Stimulated activated CD4-positive, alpha-beta T cell treated with anti-CD3 and anti-CD28 coated beads, Interleukin-2, amount 100 ng/mL, for 48 hours (primary cell): ENCODE measurements around the gene PRRT3.
"Not testable (repeated sequence)": the region's sequence is repeated elsewhere in the genome, so short reads cannot be mapped to it uniquely, and the experiment has no call there.

Experiments
- DNase-seq, 2 donors: peaks; one replicate each; pipeline ENCODE4 v3.0.0-alpha.2; 2020

PRRT3 gene

DNA sequence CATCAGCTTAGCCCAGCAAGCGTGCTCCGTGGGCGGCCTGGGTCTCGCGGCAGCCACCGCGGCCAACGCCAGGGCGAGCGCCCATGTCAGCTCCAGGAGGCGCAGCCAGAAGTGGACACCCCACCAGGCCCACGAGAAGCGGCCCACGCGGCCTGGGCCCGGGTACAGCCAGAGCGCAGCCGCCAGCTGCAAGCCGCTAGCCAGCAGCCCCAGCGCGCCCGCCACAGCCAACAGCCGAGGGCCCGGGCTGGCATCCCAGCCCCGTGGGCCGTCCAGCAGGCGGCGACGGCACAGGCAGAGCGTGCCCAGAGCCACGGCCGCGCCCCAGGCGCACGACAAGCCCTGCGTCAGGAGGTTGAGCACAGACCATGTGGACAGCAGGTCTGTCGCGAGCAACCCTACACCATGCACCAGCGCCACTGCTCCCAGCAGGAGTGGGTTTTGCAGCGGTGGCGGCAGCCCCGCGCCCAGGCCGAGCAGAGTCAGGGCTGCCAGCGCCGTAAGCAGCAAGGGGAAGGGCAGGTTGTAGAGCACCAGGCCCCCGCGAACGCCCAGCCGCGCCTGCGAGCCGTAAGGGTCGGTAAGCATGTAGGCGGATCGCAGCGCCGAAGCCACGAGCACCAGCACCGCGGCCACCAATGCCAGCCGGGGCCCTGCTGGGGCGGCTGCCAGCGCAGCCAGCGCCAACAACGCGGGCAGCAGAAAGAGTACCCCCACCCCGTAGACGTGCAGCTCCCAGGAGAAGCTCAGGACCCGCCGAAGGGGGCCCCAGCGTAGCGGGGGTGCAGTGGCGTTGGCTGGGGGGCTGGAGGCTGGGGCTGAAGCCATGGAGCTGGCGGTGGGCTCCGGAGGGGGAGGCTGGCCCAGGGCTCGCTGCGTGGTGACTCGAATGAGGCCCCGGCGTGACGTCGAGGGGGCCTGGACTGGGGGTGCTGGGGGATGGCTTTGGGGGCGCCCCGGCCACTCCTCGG is 4.9 kb downstream of the PRRT3 start:
- DNase-seq, result no peak

DNA sequence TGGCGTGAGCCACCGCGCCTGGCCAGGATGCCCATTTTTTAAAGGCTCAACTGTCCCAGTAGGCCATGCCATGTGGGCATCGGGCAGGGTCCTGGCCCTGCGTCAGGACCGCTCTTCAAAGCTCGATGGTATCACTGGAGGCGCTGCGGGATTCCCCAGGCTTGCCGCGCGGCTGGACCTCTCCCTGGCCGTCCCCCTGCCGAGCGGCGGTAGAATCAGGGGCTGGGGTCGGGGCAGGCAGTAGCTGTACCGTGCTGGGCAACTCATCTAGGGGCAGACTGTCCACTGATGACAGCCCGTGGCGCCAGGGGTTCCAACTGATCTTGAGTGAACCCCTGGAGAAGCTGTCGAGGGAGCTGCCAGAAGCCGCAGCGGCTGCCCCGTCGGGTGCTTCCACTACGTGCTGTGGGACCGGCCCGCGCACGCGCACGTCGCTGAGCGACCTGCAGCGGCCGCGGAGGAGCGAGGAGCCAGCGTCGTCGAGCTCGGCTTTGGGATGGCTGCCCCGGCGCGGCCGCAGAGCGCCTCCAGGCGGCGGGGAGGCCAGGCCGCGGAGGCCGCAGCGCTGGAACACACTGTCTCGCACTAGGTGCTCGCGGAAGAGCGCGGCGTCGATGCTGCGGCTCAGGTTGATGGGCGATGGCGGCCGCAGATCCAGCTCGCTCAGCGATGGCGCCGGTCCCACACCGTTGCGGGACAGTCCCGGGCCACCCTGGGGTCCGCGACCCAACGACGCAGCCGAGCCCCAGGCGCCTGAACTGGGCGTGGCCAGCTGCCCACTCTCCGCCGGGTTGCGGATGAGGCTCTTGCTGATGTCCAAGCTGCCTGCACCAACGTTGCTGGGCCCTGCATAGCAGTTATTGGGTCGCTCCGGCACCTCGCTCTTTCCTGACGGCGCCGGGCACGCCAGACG is 5.8 kb downstream of the PRRT3 start:
- DNase-seq, result peak; percentile 70 to 81

DNA sequence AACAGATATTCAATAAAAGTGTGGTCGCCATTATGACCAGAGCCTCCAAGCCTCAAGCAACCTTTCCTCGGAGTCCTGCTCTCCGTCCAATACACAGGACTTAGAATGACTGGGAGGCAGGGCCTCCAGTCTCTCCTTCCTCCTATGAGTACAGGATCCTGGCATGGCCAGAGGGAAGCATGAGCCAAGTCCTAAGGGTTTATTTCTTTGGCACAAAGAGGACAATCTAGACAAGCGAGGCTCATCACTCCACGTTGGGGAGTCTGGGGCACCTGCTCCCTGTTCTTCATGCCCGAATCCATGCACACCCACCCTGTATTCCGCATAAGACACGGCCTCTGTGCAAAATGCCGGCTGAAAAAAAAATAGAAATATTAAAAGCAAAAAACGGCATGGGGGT is 6.8 kb downstream of the PRRT3 start:
- no peak for DNase-seq

DNA sequence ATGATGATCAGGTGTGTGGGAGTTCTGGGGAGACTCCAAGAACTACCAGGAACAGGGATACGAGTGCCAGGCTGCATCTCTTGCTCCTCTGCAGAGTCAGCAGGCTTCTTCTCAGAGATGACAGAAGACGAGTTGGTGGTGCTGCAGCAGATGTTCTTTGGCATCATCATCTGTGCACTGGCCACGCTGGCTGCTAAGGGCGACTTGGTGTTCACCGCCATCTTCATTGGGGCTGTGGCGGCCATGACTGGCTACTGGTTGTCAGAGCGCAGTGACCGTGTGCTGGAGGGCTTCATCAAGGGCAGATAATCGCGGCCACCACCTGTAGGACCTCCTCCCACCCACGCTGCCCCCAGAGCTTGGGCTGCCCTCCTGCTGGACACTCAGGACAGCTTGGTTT is 7.9 kb downstream of the PRRT3 start:
- no peak for DNase-seq

DNA sequence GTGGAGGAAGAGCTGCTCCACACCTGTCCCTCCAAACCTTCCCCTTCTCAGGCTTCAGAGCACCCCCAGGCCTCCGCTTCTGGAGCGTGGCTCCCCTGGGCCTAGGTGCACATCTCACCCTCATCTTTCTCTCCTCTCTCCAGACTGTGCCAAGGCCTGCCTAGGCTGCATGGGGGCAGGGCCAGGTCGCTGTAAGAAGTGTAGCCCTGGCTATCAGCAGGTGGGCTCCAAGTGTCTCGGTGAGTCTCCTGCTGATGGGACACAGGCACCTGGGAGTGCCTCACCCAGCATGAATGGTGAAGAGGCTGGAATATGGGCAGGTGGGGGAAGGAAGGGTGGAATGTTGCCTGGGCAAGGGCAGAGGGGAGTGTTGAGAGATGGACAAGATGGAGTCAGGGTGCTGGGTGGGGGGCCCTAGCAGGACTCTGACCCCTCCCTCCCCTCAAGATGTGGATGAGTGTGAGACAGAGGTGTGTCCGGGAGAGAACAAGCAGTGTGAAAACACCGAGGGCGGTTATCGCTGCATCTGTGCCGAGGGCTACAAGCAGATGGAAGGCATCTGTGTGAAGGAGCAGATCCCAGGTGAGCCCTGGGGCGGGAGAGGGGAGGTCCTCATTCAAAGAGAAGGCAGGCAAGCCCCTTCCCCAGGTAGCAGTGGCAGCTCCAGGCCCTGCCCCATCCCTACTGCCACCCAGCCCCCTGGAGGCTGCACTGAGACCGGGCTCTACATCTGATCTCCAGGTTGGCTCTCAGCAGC is 9.1 kb downstream of the PRRT3 start:
- no peak for DNase-seq

DNA sequence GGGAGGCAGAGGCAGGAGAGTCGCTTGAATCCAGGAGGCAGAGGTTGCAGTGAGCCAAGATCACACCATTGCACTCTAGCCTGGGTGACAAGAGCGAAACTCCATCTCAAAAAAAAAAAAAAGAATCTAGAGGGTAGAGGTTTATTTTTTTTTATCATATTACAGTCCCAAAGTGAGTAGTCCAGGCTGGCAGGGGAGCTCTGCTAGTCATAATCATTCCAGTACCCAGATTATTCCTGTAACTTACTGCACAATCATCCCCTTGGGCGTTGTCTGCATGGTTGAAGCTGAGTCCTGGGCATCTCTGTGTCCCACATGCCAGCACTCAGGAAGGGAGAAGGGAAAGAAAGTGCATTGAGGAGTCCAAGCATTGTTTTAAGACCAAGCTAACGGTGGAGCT is 10.0 kb downstream of the PRRT3 start:
- DNase-seq, result no peak

DNA sequence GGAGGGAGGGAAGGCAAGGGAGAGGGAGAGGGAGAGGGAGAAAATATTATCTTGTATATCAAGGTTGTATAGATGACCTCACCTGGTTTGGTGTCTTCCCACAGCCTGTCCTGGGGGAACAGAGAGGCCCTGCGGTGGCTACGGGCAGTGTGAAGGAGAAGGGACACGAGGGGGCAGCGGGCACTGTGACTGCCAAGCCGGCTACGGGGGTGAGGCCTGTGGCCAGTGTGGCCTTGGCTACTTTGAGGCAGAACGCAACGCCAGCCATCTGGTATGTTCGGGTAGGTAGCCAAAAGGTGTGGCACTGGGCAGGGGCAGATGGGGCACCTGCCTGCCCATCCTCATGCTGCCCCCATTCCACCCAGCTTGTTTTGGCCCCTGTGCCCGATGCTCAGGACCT is 11.5 kb downstream of the PRRT3 start:
- no peak for DNase-seq

DNA sequence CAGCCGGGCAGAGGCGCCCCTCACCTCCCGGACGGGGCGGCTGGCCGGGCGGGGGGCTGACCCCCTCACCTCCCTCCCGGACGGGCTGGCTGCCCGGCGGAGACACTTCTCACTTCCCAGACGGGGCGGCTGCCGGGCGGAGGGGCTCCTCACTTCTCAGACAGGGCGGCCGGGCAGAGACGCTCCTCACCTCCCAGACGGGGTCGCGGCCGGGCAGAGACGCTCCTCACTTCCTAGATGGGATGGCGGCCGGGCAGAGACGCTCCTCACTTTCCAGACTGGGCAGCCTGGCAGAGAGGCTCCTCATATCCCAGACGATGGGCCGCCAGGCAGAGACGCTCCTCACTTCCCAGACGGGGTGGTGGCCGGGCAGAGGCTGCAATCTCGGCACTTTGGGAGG is 12.3 kb downstream of the PRRT3 start:
- not testable (repeated sequence) for DNase-seq

DNA sequence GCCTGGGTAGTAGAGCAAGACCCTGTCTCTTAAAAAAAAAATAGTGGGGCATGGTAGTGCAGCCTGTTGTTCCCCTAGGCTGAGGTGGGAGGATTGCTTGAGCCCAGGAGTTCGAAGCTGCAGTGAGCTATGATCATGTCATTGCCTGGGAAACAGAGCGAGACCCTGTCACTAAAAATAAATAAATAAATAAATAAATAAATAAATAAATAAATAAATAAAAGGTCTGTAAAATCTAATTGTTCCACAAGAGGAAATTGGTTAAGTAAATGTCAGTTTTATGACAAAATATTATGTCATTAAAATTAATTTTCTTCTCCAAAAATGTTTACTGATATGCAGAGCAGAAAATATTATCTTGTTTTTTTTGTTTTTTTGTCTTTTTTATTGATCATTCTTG is 13.2 kb downstream of the PRRT3 start:
- no peak for DNase-seq

DNA sequence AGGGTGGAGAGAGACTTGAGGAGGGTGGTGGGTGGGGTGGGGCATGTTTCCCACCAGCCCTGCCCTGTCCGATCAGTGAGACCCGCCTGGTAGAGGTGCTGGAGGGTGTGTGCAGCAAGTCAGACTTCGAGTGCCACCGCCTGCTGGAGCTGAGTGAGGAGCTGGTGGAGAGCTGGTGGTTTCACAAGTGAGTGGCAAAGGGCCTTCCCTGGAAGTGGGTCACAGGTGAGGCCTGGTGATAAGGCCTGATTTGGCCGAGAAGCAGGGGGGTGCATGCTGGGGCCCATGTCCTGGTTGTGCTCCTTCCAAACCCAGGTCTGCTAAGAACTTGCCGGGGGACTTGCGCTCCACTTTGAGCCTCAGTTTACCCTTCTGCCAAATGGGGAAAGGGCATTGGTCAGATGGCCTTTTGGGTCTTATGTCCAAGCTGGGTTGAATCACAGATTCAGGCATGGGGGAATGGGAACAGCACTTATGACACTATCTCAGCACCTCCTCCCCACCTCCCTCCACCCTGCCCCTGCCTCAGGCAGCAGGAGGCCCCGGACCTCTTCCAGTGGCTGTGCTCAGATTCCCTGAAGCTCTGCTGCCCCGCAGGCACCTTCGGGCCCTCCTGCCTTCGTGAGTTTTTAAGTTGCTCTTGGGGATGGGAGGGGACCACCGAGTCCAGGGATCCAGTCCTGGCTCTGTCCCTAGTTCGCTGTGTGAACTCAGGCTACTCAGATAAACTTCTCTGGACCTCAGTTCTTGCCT is 14.5 kb downstream of the PRRT3 start:
- DNase-seq, result no peak

DNA sequence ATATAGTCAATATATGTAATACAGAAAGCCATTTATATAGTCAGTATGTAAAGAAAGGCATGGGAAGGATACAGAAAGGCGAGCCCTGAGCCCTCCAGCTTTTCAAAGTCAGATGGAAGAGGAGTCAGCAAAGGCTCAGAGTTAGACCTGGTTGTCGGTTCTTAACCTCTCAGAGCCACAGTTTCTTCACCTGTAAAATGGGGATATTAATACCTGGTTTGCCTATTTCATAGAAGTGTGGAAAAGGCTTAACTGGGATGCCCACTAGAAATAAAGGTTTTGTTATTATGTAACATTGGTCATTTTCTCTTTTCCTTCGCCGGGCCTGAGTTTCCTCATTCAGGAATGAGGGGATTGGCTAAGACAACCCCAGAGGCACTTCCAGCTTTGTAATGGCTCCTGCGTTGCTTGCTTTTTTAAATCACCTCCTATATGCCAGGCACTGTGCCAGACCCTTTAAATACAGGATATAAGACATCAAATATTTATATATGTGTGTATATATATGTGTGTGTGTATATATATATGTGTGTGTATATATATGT is 16.2 kb downstream of the PRRT3 start:
- no peak for DNase-seq

DNA sequence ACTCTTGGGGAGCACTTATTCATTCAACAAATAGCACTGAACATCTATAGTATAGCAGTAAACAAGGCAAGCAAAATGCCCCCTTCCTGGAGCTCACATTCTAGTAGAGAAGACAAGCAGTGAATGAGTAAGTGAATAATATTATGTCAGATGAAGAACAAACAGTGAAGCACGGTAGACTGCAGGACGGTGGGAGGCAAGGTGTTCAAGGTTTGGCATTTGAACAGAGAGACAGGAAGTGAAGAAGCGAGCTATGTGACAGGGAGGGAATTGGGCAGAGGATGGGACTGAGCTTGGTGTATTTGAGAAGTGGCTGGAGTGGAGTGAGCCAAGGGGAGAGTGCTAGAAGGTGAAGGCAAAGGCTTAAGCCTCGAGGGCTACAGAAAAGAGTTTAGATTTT is 17.2 kb downstream of the PRRT3 start:
- DNase-seq, result no peak

DNA sequence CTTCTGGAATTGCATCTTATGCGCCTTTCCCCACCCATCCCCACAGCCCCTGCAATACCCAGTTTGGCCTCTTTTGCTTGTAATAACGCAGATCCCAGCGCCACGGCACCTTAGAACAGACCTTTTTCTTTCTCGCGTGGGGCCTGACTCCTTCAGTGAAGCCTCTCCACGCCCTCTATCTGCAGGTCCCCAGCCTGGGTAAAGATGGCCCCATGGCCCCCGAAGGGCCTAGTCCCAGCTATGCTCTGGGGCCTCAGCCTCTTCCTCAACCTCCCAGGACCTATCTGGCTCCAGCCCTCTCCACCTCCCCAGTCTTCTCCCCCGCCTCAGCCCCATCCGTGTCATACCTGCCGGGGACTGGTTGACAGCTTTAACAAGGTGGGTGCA is 18.0 kb downstream of the PRRT3 start:
- no peak for DNase-seq

DNA sequence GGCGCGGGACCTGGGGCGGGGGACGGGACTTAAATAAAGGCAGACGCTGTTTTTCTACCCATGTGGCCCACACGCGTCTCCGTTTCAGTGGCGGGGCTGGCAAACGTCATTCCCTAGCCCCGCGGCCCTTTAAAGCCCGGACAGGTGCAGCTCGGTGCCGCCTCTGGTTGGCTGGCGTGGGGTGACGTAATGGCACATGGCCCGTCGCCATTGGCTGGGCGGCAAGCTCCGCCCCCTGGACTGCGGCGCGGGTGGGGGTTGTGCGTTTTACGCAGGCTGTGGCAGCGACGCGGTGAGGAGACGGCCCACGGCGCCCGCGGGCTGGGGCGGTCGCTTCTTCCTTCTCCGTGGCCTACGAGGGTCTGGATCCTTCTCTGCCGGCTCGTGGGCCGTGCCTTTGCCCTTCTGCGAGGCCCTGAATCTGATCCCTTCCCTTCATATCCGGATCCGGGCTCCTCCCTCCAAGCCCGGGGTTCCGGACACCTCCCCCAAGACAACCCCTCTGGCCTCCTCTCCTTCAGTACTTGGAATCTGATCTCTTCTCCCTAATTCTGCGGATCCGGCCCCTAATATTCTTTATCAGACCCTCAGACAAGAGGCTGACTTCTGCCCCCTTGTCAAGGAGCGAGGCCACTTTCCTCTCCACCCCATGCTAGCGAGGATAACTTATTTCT is 18.5 kb downstream of the PRRT3 start, which contains the start of gene CRELD1:
Gene CRELD1 (plus strand): TSS at position 274 of the 674 bp plus-strand sequence. CDS start 605 bp downstream, outside the sequence.
- peak; percentile 94 to 96 for DNase-seq

DNA sequence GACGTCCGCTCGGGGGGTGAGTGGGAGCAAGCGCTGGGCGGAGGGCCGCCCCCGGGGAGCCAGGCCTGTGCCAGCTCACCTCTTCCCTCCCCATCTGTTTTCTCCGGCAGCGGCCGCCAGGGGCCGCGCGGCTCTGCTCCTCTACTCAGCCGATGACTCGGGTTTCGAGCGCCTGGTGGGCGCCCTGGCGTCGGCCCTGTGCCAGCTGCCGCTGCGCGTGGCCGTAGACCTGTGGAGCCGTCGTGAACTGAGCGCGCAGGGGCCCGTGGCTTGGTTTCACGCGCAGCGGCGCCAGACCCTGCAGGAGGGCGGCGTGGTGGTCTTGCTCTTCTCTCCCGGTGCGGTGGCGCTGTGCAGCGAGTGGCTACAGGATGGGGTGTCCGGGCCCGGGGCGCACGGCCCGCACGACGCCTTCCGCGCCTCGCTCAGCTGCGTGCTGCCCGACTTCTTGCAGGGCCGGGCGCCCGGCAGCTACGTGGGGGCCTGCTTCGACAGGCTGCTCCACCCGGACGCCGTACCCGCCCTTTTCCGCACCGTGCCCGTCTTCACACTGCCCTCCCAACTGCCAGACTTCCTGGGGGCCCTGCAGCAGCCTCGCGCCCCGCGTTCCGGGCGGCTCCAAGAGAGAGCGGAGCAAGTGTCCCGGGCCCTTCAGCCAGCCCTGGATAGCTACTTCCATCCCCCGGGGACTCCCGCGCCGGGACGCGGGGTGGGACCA is 19.2 kb downstream of the PRRT3 start:
- peak; percentile 82 for DNase-seq

DNA sequence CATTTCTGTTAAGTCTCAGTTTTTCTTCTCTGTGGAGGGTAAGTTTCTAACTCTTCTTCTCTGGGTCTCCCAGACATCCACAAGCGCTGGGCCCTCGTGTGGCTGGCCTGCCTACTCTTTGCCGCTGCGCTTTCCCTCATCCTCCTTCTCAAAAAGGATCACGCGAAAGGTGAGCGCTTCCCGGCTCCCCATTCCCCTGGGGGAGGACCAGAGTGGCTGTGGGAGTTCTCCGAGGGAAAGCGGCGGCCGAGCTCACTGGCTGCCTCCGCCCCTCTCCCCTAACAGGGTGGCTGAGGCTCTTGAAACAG is 19.7 kb downstream of the PRRT3 start:
- DNase-seq, result no peak

DNA sequence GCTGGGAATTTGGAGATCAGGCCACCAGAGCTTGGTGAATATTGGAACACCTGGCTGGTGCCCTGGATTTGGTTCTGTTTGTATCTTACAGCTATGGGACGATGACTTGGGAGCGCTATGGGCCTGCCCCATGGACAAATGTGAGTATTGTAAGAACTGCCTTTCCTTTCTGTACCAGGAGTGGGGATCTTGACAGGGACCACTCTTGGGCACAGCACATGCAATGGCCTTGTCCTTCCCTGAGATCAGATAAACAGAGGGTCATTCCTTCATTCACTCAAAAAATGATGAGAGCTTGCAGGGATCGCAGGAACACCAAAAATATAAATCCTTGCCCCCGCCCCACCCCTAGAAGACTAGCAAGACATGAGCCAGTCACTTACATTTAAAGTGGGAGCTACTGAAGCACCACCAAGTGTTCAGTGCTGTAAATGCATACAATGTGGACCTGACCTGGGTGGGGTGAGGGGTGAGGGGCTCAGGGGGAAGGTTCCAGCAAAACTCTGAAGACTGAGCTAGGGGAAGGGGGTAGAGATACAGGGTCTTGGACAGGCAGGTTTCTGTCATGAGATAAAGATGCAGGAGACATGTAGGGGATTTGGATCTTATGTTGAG is 21.3 kb downstream of the PRRT3 start:
- DNase-seq, result no peak

DNA sequence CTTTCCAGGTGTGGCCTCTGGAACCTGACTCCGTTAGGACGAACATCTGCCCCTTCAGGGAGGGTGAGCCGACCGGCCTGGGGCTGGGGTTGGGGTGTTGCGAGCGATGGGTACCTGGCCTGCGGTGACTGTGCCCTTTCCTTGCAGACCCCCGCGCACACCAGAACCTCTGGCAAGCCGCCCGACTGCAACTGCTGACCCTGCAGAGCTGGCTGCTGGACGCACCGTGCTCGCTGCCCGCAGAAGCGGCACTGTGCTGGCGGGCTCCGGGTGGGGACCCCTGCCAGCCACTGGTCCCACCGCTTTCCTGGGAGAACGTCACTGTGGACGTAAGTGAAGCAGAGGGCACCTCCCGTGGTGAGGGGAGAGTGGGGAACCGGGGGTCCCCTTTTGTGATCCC is 24.1 kb downstream of the PRRT3 start:
- no peak for DNase-seq

DNA sequence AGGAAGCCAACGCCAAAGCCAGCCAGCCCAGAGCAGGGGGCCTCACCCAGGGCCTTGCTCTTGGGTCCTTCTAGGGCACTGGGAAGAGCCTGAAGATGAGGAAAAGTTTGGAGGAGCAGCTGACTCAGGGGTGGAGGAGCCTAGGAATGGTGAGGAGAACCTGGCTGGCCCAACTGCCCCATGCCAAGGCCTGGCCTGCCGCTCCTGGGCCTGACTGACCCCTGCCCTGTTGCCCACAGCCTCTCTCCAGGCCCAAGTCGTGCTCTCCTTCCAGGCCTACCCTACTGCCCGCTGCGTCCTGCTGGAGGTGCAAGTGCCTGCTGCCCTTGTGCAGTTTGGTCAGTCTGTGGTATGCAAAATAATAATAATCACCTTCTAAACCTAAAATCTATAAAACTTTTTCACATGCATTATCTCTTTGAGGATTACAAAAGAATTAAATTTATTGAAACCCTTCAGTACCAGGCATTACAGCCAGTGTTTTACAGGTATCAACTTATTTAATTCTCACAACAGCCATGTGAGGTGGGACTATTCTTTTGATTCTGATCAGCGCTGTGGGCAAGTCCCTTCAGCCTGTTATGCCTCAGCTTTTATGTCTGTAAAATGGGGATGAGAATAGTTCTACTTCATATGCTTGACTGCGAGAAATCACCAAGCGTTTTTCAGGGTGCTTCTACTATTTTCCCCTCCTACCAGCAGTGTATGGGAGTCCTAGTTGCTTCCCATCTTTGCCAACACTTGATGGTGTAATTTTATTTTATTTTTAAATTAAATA is 33.8 kb downstream of the PRRT3 start:
- DNase-seq, result no peak
